A549 (cell line): ENCODE results near the gene ZMYM5. TPM values are rescaled to one million over a fixed set of nuclear protein-coding genes. Genes with fewer than 3 reads are reported as not detected.

Source experiments
- ATAC-seq, 2 experiments: fragments of 200-7000 bp in 1 of 2; fragments of >200 bp in 1 of 2; cut with Nextera tagmentation in 1 of 2; cut with Tn5 transposase in 1 of 2; 3 replicates each; pipeline versions ENCODE4 v1.8.0 to v1.9.1; 2018 to 2020; ENCODE audit warnings: mild to moderate bottlenecking in 1 of 2, moderate library complexity in 1 of 2
- CTCF ChIA-PET: fragments of 300-600 bp; sonication (Branson Sonifier 250); formaldehyde crosslinking; extraction: SDS; loops from one replicate; lab custom pipeline; 2021; ENCODE audit warnings: antibody characterized with exemption, inconsistent platforms; lab: Yijun Ruan, JAX
- POLR2A ChIA-PET: fragments of 350-600 bp; formaldehyde crosslinking; extraction: SDS; loops from one replicate; lab custom pipeline; 2021; ENCODE audit warnings: antibody characterized with exemption, inconsistent platforms; lab: Yijun Ruan, JAX
- DNase-seq, 2 experiments: peaks; one replicate each; pipeline versions ENCODE4 v3.0.0 to v3.0.0-alpha.2; 2011 to 2016; ENCODE audit warnings: low read depth in 1 of 2, low spot score in 1 of 2
- FAIRE-seq: peaks from 2 replicates; lab custom pipeline; 2011; peaks lifted over from hg19 to GRCh38; lab: Jason Lieb, UNC
- H3K27ac ChIP-seq, 2 experiments: fragments of >200 bp; sonication (Bioruptor Twin); formaldehyde crosslinking; 3 replicates each; pipeline ENCODE4 v1.5.1; 2016 to 2017
- H3K4me1 ChIP-seq: fragments of >200 bp; sonication (Bioruptor Twin); formaldehyde crosslinking; 3 replicates; pipeline ENCODE4 v1.6.1; 2016
- H3K4me2 ChIP-seq: fragments of >200 bp; sonication (Bioruptor Twin); formaldehyde crosslinking; 3 replicates; pipeline ENCODE4 v1.6.1; 2016
- H3K4me3 ChIP-seq: fragments of >200 bp; sonication (Bioruptor Twin); formaldehyde crosslinking; 3 replicates; pipeline ENCODE4 v1.5.1; 2016
- H3K9me3 ChIP-seq: fragments of >200 bp; sonication (Bioruptor Twin); formaldehyde crosslinking; 3 replicates; pipeline ENCODE4 v1.6.1; 2016
- BHLHE40 ChIP-seq: IDR thresholded peaks from 2 replicates; pipeline ENCODE4 v1.6.1; 2012; ENCODE audit warnings: low read depth, low read length, inconsistent platforms
- CBX2 ChIP-seq: fragments of 200-600 bp; sonication (generic); IDR thresholded peaks from 2 replicates; pipeline ENCODE4 v1.6.1; 2016; ENCODE audit warnings: low read depth, mild to moderate bottlenecking, borderline replicate concordance
- CHD4 ChIP-seq: fragments of 200-600 bp; sonication (generic); IDR thresholded peaks from 2 replicates; pipeline ENCODE4 v1.6.1; 2016; ENCODE audit warnings: antibody characterized with exemption, mild to moderate bottlenecking, borderline replicate concordance
- ESRRA ChIP-seq: fragments of 150-350 bp; IDR thresholded peaks from 2 replicates; pipeline ENCODE4 v1.6.1; 2014; ENCODE audit warnings: mild to moderate bottlenecking, low read length, borderline replicate concordance
- FOSL2 ChIP-seq, 2 experiments: fragments of 450-650 bp in 1 of 2; fragments of >200 bp in 1 of 2; sonication (Bioruptor Twin) in 1 of 2; formaldehyde crosslinking; IDR thresholded peaks; 2 replicates each; pipeline versions ENCODE4 v1.5.0 to v1.6.1; 2016 to 2020; ENCODE audit warnings: mild to moderate bottlenecking in 1 of 2, moderate library complexity in 1 of 2
- HDAC2 ChIP-seq: fragments of 200-600 bp; sonication (generic); IDR thresholded peaks from 2 replicates; pipeline ENCODE4 v1.6.1; 2016
- HEYL ChIP-seq: fragments of 250-450 bp; sonication (Bioruptor Pico); IDR thresholded peaks from 2 replicates; pipeline ENCODE4 v1.8.0; 2021; ENCODE audit warnings: mild to moderate bottlenecking, moderate library complexity
- HOXB13 ChIP-seq: fragments of 250-450 bp; sonication (Bioruptor Pico); IDR thresholded peaks from 2 replicates; pipeline ENCODE4 v1.5.0; 2020; ENCODE audit warnings: low read depth, mild to moderate bottlenecking, moderate library complexity
- JUNB ChIP-seq: fragments of >200 bp; sonication (Bioruptor Twin); formaldehyde crosslinking; IDR thresholded peaks from 2 replicates; pipeline ENCODE4 v1.6.1; 2016
- NFE2L2 ChIP-seq: fragments of 150-350 bp; conservative IDR thresholded peaks from 2 replicates; pipeline ENCODE4 v1.6.1; 2014; ENCODE audit warnings: low read length
- NR3C1 ChIP-seq: fragments of >200 bp; sonication (Bioruptor Twin); formaldehyde crosslinking; IDR thresholded peaks from 3 replicates; pipeline ENCODE4 v1.6.1; 2017
- POLR2AphosphoS2 ChIP-seq: conservative IDR thresholded peaks from 2 replicates; pipeline ENCODE4 v1.6.1; 2012; ENCODE audit warnings: low read length, improper control_type of control experiment, inconsistent platforms
- RAD21 ChIP-seq, 2 experiments: fragments of >200 bp in 1 of 2; sonication (Bioruptor Twin) in 1 of 2; formaldehyde crosslinking in 1 of 2; IDR thresholded peaks in 1 of 2; conservative IDR thresholded peaks in 1 of 2; 2 replicates in 1 of 2; 3 replicates in 1 of 2; pipeline ENCODE4 v1.6.1; 2012 to 2018; ENCODE audit warnings: inconsistent platforms in 1 of 2
- RARB ChIP-seq: fragments of 250-450 bp; sonication (Bioruptor Pico); IDR thresholded peaks from 2 replicates; pipeline ENCODE4 v1.8.0; 2021; ENCODE audit warnings: mild to moderate bottlenecking, moderate library complexity
- RCOR1 ChIP-seq: fragments of 150-350 bp; IDR thresholded peaks from 2 replicates; pipeline ENCODE4 v1.6.1; 2014; ENCODE audit warnings: antibody characterized with exemption, low read length, low read depth
- RNF2 ChIP-seq: fragments of 200-600 bp; sonication (generic); IDR thresholded peaks from 2 replicates; pipeline ENCODE4 v1.6.1; 2016; ENCODE audit warnings: low read depth, mild to moderate bottlenecking, antibody characterized with exemption, moderate library complexity, borderline replicate concordance
- SMC3 ChIP-seq: fragments of >200 bp; sonication (Bioruptor Twin); formaldehyde crosslinking; IDR thresholded peaks from 3 replicates; pipeline ENCODE4 v1.6.1; 2018; ENCODE audit warnings: inconsistent platforms
- TFCP2L1 ChIP-seq: fragments of 250-450 bp; sonication (Bioruptor Pico); IDR thresholded peaks from 2 replicates; pipeline ENCODE4 v1.5.0; 2021; ENCODE audit warnings: mild to moderate bottlenecking
- ZFP36 ChIP-seq: fragments of 450-650 bp; IDR thresholded peaks from 2 replicates; pipeline ENCODE4 v1.6.1; 2014; ENCODE audit warnings: borderline replicate concordance; ENCODE audit not compliant: partially characterized antibody
- ZNF302 ChIP-seq: fragments of 250-450 bp; sonication (Bioruptor Pico); IDR thresholded peaks from 2 replicates; pipeline ENCODE4 v1.9.0; 2021; ENCODE audit warnings: inconsistent platforms, mild to moderate bottlenecking, moderate library complexity
- WGBS: methylation state at CpG from one replicate; pipeline ENCODE4 v1.1.6; 2017; ENCODE audit errors: missing lambda C conversion rate; 5-methylcytosine and 5-hydroxymethylcytosine counted together
- polyA plus RNA-seq, 4 experiments: library from polyadenylated mRNA; depleted of rRNA in 3 of 4; stranded (reverse); fragments of >200 nt; fragmentation: RNase III in 1 of 4; extraction: RNeasy Plus Mini Kit Qiagen cat#74134 plus additional on column Dnase treatment in 1 of 4; gene quantifications; 2 replicates in 3 of 4; 3 replicates in 1 of 4; pipeline ENCODE4 v1.2.3, GENCODE V29; 2011 to 2017
- TF ChIP-seq, protein P1 (sequence below): fragments of 150-350 bp; IDR thresholded peaks from 2 replicates; pipeline ENCODE4 v1.6.1; 2014; ENCODE audit warnings: low read depth, mild to moderate bottlenecking, low read length
- TF ChIP-seq, protein P2 (sequence below): fragments of >200 bp; sonication (Bioruptor Twin); formaldehyde crosslinking; IDR thresholded peaks from 3 replicates; pipeline ENCODE4 v1.5.1; 2016
- TF ChIP-seq, protein P3 (sequence below): IDR thresholded peaks from 2 replicates; pipeline ENCODE4 v1.6.1; 2012; ENCODE audit warnings: low read depth, borderline replicate concordance

Gene ZMYM5
- polyA plus RNA-seq, 2 of the 4 experiments (the other 2 are of a cell fraction): 6.1 to 14.3 TPM

DNA sequence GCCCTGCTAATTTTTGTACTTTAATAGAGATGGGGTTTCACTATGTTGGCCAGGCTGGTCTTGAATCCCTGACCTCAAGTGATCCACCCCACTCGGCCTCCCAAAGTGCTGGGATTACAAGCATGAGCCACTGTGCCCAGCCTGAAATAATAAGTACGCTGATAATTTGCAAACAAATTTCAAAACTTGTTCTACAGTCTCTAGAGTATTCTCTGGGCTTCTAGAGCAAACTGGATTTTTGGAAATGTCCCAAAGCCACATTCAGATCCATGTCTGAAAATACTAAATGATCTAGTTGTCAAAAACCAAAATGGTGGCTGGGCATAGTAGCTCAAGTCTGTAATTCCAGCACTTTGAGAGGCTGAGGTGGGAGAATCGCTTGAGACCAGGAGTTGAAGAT lies 40.8 kb downstream of the ZMYM5 start:
- Histone ChIP-seq H3K27ac (no peak overlapping the region), H3K4me3 (no peak overlapping the region), H3K4me1 (peaks cover 5% of the 10 kb centered on the region; the same call in 1 of the 3 replicates), H3K4me2 (no peak overlapping the region), H3K9me3 (no peaks in the 10 kb centered on the region)
- 98% methylated on average over 3 of the region's 3 CpGs for WGBS
- ChIA-PET CTCF (no interaction called here), POLR2A (no interaction called here)
- DNase-seq (no peak), ATAC-seq (no peak), FAIRE-seq (no peak)
- TF ChIP-seq POLR2AphosphoS2 (no peak), TFCP2L1 (CRISPR knock-in tag) (no peak), JUNB (no peak)

DNA sequence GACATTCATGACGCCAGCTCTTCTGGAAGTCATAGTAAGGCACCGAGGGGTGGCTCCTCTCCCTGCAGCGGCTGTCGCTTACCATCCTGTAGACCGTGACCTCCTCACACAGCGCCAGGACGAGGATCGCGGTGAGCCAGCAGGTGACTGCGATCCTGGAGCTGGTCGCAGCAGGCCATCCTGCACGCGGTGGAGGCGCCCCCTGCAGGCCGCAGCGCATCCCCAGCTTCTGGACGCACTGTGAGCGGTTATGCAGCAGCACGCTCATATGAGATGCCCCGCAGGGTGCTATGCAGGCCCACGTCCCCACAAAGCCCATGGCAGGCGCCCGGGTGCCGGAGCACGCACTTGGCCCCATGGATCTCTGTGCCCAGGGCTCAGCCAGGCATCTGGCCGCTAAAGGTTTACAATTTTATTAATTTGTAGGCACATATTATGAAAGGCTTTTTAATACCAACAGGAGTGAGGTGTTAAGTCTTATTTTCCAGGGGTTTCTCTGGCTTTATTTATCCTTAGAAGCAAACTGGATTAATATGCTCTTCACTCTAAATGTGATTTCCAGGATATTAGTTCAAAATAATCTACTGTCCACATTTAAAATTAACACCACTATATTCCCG lies 45.1 kb downstream of the ZMYM5 start:
- TF ChIP-seq NFE2L2 (no peak), RAD21 (conservative IDR thresholded peaks at IDR 0.05 in 1 of 2, IDR thresholded peaks at IDR 0.05 in 1 of 2) (peak; percentile 36 to 39; a peak in 2 of 5 replicates), CHD4 (no peak), ZFP36 (no peak), POLR2AphosphoS2 (no peak), SMC3 (no peak), ZNF302 (no peak), HEYL (CRISPR knock-in tag) (no peak)
- TF ChIP-seq, protein P1, sequence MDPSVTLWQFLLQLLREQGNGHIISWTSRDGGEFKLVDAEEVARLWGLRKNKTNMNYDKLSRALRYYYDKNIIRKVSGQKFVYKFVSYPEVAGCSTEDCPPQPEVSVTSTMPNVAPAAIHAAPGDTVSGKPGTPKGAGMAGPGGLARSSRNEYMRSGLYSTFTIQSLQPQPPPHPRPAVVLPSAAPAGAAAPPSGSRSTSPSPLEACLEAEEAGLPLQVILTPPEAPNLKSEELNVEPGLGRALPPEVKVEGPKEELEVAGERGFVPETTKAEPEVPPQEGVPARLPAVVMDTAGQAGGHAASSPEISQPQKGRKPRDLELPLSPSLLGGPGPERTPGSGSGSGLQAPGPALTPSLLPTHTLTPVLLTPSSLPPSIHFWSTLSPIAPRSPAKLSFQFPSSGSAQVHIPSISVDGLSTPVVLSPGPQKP: no peak
- TF ChIP-seq, protein P2, sequence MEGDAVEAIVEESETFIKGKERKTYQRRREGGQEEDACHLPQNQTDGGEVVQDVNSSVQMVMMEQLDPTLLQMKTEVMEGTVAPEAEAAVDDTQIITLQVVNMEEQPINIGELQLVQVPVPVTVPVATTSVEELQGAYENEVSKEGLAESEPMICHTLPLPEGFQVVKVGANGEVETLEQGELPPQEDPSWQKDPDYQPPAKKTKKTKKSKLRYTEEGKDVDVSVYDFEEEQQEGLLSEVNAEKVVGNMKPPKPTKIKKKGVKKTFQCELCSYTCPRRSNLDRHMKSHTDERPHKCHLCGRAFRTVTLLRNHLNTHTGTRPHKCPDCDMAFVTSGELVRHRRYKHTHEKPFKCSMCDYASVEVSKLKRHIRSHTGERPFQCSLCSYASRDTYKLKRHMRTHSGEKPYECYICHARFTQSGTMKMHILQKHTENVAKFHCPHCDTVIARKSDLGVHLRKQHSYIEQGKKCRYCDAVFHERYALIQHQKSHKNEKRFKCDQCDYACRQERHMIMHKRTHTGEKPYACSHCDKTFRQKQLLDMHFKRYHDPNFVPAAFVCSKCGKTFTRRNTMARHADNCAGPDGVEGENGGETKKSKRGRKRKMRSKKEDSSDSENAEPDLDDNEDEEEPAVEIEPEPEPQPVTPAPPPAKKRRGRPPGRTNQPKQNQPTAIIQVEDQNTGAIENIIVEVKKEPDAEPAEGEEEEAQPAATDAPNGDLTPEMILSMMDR: peak; percentile 34; the same call in 2 of the 3 replicates
- no peak overlapping the region for H3K27ac ChIP-seq
- ATAC-seq (peak; percentile 76 to 98; a peak in 5 of 6 replicates), FAIRE-seq (no peak), DNase-seq (peak; percentile 7 to 67)
- POLR2A ChIA-PET: no interaction called here
- no peaks in the 10 kb centered on the region for H3K9me3 ChIP-seq
- no peak overlapping the region for H3K4me2 ChIP-seq
- 84% methylated on average over 11 of the region's 27 CpGs for WGBS
- H3K4me1 ChIP-seq: peaks cover 7% of the 10 kb centered on the region; the same call in 1 of the 3 replicates
- CTCF ChIA-PET: interaction anchor here (0.6 to 1.9 kb wide), 7 partner anchors 8 to 92 kb away, joined by 3 to 7 read pairs (median 4); partner anchors contain the start of gene ZMYM5
- no peak overlapping the region for H3K4me3 ChIP-seq

DNA sequence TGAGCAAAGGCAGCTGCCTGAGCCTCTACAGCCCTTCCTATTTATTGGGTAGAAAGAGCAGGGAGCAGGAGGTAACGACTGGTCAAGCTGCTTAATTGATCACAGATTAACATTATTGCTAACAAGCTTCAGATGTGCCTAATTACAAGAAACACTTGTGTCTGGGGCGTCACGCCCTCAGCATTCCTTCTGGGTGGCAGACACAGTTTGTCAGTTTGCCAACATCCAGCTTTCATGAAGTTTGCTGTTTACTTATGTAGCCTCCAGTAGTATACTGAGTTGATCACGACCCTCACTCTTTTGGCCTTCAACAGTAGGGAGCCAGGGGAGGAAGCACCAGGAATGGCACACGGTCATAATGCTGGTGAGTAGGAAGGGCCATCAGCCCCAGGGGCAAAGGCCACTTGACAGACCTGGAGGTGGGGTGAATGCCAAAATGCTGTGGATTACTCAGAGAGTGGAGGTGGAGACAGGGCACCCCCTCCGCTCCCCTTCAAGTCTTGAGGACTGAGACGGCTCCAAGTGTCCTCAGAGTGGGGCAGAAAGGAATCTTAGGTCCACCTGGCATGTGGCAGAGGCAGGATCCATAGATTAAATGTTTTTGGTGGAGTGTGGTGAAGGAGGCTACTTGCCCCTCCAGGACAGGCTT lies 45.8 kb downstream of the ZMYM5 start:
- Histone ChIP-seq H3K27ac (no peak overlapping the region), H3K9me3 (no peaks in the 10 kb centered on the region), H3K4me3 (no peak overlapping the region), H3K4me1 (peaks cover 7% of the 10 kb centered on the region; the same call in 1 of the 3 replicates), H3K4me2 (no peak overlapping the region)
- 80% methylated on average over 7 of the region's 7 CpGs for WGBS
- FAIRE-seq (no peak), ATAC-seq (peak in 1 of 2 experiments; percentile 36; a peak in 3 of 6 replicates), DNase-seq (no peak)
- TF ChIP-seq RARB (CRISPR knock-in tag) (no peak), ZNF302 (no peak)
- POLR2A ChIA-PET: no interaction called here
- CTCF ChIA-PET: interaction anchor here (0.6 to 1.9 kb wide), 8 partner anchors 8 to 222 kb away, joined by 3 to 7 read pairs (median 4); partner anchors contain the start of gene ZMYM5

DNA sequence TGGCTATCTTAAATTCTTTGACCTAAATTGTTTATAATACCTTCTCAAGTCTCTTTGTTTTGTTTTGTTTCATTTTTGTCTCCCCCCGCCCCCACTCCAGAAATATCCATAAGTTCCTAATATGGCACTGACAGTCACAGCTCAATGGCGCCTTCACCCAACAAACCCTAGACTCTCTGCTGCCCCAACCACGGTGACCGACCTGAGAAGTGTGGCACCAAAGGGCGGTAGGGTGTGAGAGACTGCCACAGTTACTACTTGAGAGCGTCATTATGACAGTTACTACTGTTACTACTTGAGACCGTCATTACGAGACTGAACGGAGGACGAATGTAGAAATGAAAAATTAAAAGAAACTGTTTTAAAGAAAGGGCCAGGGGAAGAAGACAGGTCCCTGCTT lies 46.3 kb downstream of the ZMYM5 start:
- H3K4me3 ChIP-seq: no peak overlapping the region
- H3K4me2 ChIP-seq: no peak overlapping the region
- CTCF ChIA-PET: interaction anchor here (1.0 to 1.9 kb wide), 4 partner anchors 9 to 221 kb away, joined by 3 to 7 read pairs (median 4); partner anchors contain the start of gene ZMYM5
- POLR2A ChIA-PET: no interaction called here
- DNase-seq: no peak
- H3K27ac ChIP-seq: no peak overlapping the region
- no peak for ATAC-seq
- peaks cover 7% of the 10 kb centered on the region; the same call in 1 of the 3 replicates for H3K4me1 ChIP-seq
- no peaks in the 10 kb centered on the region for H3K9me3 ChIP-seq
- WGBS: 92% methylated on average over 10 of the region's 10 CpGs
- no peak for FAIRE-seq
- TF ChIP-seq, protein P2: no peak
- TF ChIP-seq HEYL (CRISPR knock-in tag): no peak
- TF ChIP-seq ESRRA: no peak
- no peak for TF ChIP-seq CBX2
- TF ChIP-seq RCOR1: no peak
- no peak for TF ChIP-seq BHLHE40
- TF ChIP-seq, protein P3, sequence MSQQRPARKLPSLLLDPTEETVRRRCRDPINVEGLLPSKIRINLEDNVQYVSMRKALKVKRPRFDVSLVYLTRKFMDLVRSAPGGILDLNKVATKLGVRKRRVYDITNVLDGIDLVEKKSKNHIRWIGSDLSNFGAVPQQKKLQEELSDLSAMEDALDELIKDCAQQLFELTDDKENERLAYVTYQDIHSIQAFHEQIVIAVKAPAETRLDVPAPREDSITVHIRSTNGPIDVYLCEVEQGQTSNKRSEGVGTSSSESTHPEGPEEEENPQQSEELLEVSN: no peak
- no peak for TF ChIP-seq HOXB13 (CRISPR knock-in tag)
- no peak for TF ChIP-seq RNF2
- TF ChIP-seq NR3C1: no peak
- TF ChIP-seq HDAC2: no peak
- TF ChIP-seq FOSL2 (IDR thresholded peaks at IDR 0.05): no peak
- TF ChIP-seq FOSL2 (CRISPR knock-in tag; IDR thresholded peaks at IDR 0.05): no peak
